Natural killer cell treated with Interleukin-12 subunit alpha and Interleukin-12 subunit beta and Interleukin-15 and Interleukin-18, amount 100 ng/mL, for 72 hours (primary cell): ENCODE data around the gene FAN1. TPM values are rescaled to one million over a fixed set of nuclear protein-coding genes. Genes with fewer than 3 reads are reported as not detected.
"Not testable (repeated sequence)": the region's sequence is repeated elsewhere in the genome, so short reads cannot be mapped to it uniquely, and the experiment has no call there.

Experiments used
- ATAC-seq, 2 donors: fragments of 150-1000 bp; cut with Tn5 transposase in 1 of 2; sonication (Bioruptor Pico), chemical (Tn5 transposase) in 1 of 2; 2 replicates each; pipeline ENCODE4 v1.10.0; 2021
- DNase-seq: peaks from one replicate; pipeline ENCODE4 v3.0.0; 2022; ENCODE audit warnings: low spot score
- H3K27ac Mint-ChIP-seq, 2 donors: 1 replicate in 1 of 2; 2 replicates in 1 of 2; pipeline ENCODE4 v1.8.0; 2022; ENCODE audit warnings: mixed read lengths in 2 of 2, mild to moderate bottlenecking in 1 of 2, moderate library complexity in 1 of 2
- H3K27me3 Mint-ChIP-seq, 2 donors: 1 replicate in 1 of 2; 2 replicates in 1 of 2; pipeline ENCODE4 v1.8.0; 2022; ENCODE audit warnings: mixed read lengths in 2 of 2
- H3K36me3 Mint-ChIP-seq: one replicate; pipeline ENCODE4 v1.8.0; 2022; ENCODE audit warnings: mixed read lengths
- H3K4me1 Mint-ChIP-seq, 2 donors: 1 replicate in 1 of 2; 2 replicates in 1 of 2; pipeline ENCODE4 v1.8.0; 2022; ENCODE audit warnings: low read depth in 2 of 2, mixed read lengths in 2 of 2, mild to moderate bottlenecking in 1 of 2
- H3K4me3 Mint-ChIP-seq: one replicate; pipeline ENCODE4 v1.8.0; 2022; ENCODE audit warnings: mixed read lengths
- H3K9me3 Mint-ChIP-seq: 2 replicates; pipeline ENCODE4 v1.8.0; 2022; ENCODE audit warnings: mixed read lengths
- total RNA-seq, 2 donors: library from RNA; stranded (reverse); gene quantifications; one replicate each; pipeline ENCODE4 v1.2.3, GENCODE V29; 2022

The FAN1 gene
- 10 to 100 TPM; 12.6 to 23.8 TPM for total RNA-seq

- peaks cover 11 to 19% of the 10 kb centered on the region in 2 donors for H3K4me1 Mint-ChIP-seq
- H3K27me3 Mint-ChIP-seq: no peaks in the 10 kb centered on the region
- ATAC-seq: peak; percentile 94 to 95
- H3K9me3 Mint-ChIP-seq: no peaks in the 10 kb centered on the region
- peak within 1 kb of the TSS; percentile 90 for H3K4me3 Mint-ChIP-seq
- peak within 1 kb of the TSS; percentile 28 to 85 for H3K27ac Mint-ChIP-seq
- peaks cover 7% of the 10 kb centered on the region for H3K36me3 Mint-ChIP-seq
- DNase-seq: peak; percentile 83
Measured at GRCh38 chr15:30903497-30904187, at the start of gene FAN1. Gene FAN1 (plus strand): TSS chr15:30903915. CDS start chr15:30904664, 749 bp downstream.

DNA sequence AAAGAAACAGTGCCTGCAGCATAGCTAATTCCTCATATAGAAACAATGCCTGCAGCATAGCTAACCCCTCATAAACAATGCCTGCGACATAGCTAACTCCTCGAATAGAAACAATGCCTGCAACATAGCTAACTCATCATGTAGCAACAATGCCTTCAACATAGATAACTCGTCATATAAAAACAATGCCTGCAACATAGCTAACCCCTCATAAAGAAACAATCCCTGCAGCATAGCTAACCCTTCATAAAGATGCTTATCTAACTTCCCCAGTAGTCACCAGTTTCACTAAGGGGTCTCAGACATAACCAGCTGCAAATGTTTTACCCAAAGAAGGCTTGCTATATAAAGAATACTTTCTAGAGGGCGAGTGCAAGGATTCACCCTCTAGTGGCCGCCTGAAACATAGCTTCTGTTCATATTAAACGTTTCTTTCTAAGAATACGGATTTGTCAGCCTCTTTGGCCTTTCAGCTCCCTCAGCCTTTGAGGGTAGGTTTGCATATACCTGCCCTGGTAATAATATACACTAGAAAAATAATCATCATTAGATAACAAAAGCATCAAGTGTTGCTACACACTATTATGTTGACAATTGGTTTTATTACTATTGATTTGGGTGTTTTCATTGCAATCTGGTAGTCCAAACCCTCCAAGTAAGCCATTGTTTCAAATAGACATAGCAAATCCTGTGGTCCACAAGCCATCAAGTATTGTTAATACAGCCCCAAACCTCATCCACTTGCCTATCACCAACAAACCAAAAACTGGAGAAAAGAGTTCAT, 44.4 kb upstream of the FAN1 start:
- no peaks in the 10 kb centered on the region for H3K27me3 Mint-ChIP-seq
- ATAC-seq: no peak
- H3K4me3 Mint-ChIP-seq: no peak overlapping the region
- DNase-seq: no peak
- H3K4me1 Mint-ChIP-seq: no peaks in the 10 kb centered on the region
- H3K36me3 Mint-ChIP-seq: no peaks in the 10 kb centered on the region
- no peak overlapping the region for H3K27ac Mint-ChIP-seq
- H3K9me3 Mint-ChIP-seq: no peaks in the 10 kb centered on the region

- Mint-ChIP-seq H3K36me3 (no peaks in the 10 kb centered on the region), H3K9me3 (no peaks in the 10 kb centered on the region), H3K27ac (no peak overlapping the region), H3K4me3 (no peak overlapping the region), H3K4me1 (no peaks in the 10 kb centered on the region), H3K27me3 (peaks cover 0 to 5% of the 10 kb centered on the region in 2 donors)
- ATAC-seq: no peak
- DNase-seq: no peak
Measured at GRCh38 chr15:30865257-30865656, 38.5 kb upstream of the FAN1 start.

- Mint-ChIP-seq H3K4me3 (no peak overlapping the region), H3K36me3 (no peaks in the 10 kb centered on the region), H3K9me3 (no peaks in the 10 kb centered on the region), H3K27me3 (peaks cover 0 to 5% of the 10 kb centered on the region in 2 donors), H3K27ac (no peak overlapping the region), H3K4me1 (no peaks in the 10 kb centered on the region)
- ATAC-seq (no peak), DNase-seq (no peak)
Measured at GRCh38 chr15:30870681-30871080, 33.0 kb upstream of the FAN1 start.

- Mint-ChIP-seq H3K27me3 (no peaks in the 10 kb centered on the region), H3K36me3 (no peaks in the 10 kb centered on the region), H3K4me3 (no peak overlapping the region), H3K4me1 (no peaks in the 10 kb centered on the region), H3K27ac (no peak overlapping the region), H3K9me3 (no peaks in the 10 kb centered on the region)
- DNase-seq (no peak), ATAC-seq (no peak)
Measured at GRCh38 chr15:30872341-30872748, 31.4 kb upstream of the FAN1 start.

- H3K27me3 Mint-ChIP-seq: peaks cover 2 to 10% of the 10 kb centered on the region in 2 donors
- no peak for ATAC-seq
- no peaks in the 10 kb centered on the region for H3K4me1 Mint-ChIP-seq
- no peak overlapping the region for H3K27ac Mint-ChIP-seq
- H3K4me3 Mint-ChIP-seq: no peak overlapping the region
- DNase-seq: no peak
- H3K36me3 Mint-ChIP-seq: no peaks in the 10 kb centered on the region
- no peaks in the 10 kb centered on the region for H3K9me3 Mint-ChIP-seq
Measured at GRCh38 chr15:30877070-30877469, 26.6 kb upstream of the FAN1 start.

DNA sequence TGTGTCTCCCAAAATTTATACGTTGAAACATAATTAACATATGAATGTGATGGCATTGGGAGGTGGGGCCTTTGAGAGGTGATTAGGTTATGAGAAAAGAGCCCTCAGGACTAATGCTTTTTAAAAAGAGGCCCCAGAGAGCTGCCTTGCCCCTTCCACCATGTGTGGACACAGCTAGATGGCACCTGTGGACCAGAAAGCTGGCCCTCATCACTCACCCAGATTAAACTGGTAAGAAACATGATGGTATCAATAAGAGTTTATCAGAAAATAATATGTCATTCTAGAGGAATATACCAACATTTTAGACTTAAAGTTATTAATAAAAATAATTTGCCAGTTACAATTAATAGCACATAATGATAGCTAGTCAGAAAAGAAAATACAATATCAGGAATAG, 25.2 kb upstream of the FAN1 start:
- DNase-seq: no peak
- peaks cover 2 to 10% of the 10 kb centered on the region in 2 donors for H3K27me3 Mint-ChIP-seq
- no peaks in the 10 kb centered on the region for H3K9me3 Mint-ChIP-seq
- H3K4me1 Mint-ChIP-seq: no peaks in the 10 kb centered on the region
- H3K36me3 Mint-ChIP-seq: no peaks in the 10 kb centered on the region
- no peak overlapping the region for H3K4me3 Mint-ChIP-seq
- no peak overlapping the region for H3K27ac Mint-ChIP-seq
- no peak for ATAC-seq

DNA sequence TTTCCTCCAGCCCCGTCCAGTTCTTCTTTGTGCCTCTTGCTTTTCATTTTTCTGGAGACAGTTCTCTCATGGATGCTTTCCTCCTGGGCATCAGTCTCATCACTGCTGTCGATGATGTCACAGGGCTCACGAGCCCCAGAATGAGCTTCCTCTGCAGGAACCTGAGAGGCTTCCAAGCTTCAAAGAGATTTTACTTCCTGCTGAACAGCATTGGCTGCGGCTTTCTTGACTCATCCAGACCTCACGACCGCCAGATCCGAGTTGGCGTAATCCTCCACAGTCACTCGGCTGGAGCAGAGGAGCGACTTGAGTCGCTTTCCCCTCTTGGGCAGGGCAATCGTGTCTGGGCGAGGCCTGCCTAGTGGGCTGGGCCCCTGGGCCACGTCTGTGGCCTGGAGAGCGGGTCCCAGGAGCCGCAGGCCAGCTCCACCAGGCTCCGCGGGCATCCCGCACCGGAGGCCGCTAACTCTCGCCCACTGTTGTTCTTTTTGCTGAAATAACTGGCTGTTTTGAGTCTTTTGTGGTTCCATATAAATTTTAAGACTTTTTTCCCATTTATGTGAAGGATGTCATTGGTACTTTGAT, 20.8 kb upstream of the FAN1 start:
- Mint-ChIP-seq H3K27ac (no peak overlapping the region), H3K4me1 (no peaks in the 10 kb centered on the region), H3K36me3 (no peaks in the 10 kb centered on the region), H3K4me3 (no peak overlapping the region), H3K9me3 (no peaks in the 10 kb centered on the region), H3K27me3 (peaks cover 2 to 10% of the 10 kb centered on the region in 2 donors)
- no peak for ATAC-seq
- DNase-seq: no peak

DNA sequence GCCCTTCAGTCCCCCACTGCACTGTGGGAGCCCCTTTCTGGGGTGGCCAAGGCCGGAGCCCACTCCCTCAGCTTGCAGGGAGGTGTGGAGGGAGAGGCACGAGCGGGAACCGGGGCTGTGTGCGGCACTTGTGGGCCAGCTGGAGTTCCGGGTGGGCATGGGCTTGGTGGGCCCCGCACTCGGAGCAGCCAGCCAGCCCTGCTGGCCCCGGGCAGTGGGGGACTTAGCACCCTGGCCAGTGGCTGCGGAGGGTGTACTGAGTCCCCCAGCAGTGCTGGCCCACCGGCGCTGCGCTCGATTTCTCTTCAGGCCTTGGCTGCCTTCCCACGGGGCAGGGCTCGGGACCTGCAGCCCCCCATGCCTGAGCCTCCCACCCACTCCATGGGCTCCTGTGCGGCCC, 20.0 kb upstream of the FAN1 start:
- not testable (repeated sequence) for ATAC-seq, DNase-seq, H3K4me1 Mint-ChIP-seq, H3K36me3 Mint-ChIP-seq, H3K4me3 Mint-ChIP-seq, H3K27ac Mint-ChIP-seq, H3K27me3 Mint-ChIP-seq, H3K9me3 Mint-ChIP-seq

- H3K27ac Mint-ChIP-seq: no peak overlapping the region
- ATAC-seq: no peak
- H3K27me3 Mint-ChIP-seq: peaks cover 2 to 10% of the 10 kb centered on the region in 2 donors
- H3K36me3 Mint-ChIP-seq: no peaks in the 10 kb centered on the region
- no peak overlapping the region for H3K4me3 Mint-ChIP-seq
- no peaks in the 10 kb centered on the region for H3K9me3 Mint-ChIP-seq
- H3K4me1 Mint-ChIP-seq: no peaks in the 10 kb centered on the region
- no peak for DNase-seq
Measured at GRCh38 chr15:30885814-30886213, 17.9 kb upstream of the FAN1 start.

GRCh38 chr15:30889196-30889595, 14.5 kb upstream of the FAN1 start:
- no peak for DNase-seq
- Mint-ChIP-seq H3K9me3 (no peaks in the 10 kb centered on the region), H3K27ac (no peak overlapping the region), H3K36me3 (no peaks in the 10 kb centered on the region), H3K4me3 (no peak overlapping the region), H3K27me3 (no peaks in the 10 kb centered on the region), H3K4me1 (no peaks in the 10 kb centered on the region)
- no peak for ATAC-seq

GRCh38 chr15:30895461-30896210, 8.1 kb upstream of the FAN1 start:
- H3K9me3 Mint-ChIP-seq: no peaks in the 10 kb centered on the region
- H3K4me1 Mint-ChIP-seq: no peaks in the 10 kb centered on the region
- H3K4me3 Mint-ChIP-seq: no peak overlapping the region
- ATAC-seq (no peak), DNase-seq (no peak)
- H3K36me3 Mint-ChIP-seq: no peaks in the 10 kb centered on the region
- no peak overlapping the region for H3K27ac Mint-ChIP-seq
- H3K27me3 Mint-ChIP-seq: no peaks in the 10 kb centered on the region

DNA sequence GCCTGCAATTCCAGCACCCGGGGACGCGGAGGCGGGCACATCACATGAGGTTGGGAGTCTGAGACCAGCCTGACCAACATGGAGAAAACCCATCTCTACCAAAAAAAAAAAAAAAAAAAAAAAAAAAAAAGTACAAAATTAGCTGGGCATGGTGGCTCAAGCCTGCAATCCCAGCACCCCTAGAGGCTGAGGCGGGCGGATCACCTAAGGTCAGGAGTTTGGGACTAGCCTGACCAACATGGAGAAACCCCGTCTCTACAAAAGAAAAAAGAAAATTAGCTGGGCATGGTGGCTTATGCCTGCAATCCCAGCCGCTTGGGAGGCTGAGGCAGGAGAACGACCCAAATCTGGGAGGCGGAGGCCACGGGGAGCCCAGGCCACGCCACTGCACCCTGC, 7.5 kb upstream of the FAN1 start:
- Mint-ChIP-seq H3K36me3 (no peaks in the 10 kb centered on the region), H3K4me1 (no peaks in the 10 kb centered on the region), H3K4me3 (no peak overlapping the region), H3K9me3 (no peaks in the 10 kb centered on the region), H3K27ac (no peak overlapping the region), H3K27me3 (no peaks in the 10 kb centered on the region)
- ATAC-seq: no peak
- DNase-seq: no peak

DNA sequence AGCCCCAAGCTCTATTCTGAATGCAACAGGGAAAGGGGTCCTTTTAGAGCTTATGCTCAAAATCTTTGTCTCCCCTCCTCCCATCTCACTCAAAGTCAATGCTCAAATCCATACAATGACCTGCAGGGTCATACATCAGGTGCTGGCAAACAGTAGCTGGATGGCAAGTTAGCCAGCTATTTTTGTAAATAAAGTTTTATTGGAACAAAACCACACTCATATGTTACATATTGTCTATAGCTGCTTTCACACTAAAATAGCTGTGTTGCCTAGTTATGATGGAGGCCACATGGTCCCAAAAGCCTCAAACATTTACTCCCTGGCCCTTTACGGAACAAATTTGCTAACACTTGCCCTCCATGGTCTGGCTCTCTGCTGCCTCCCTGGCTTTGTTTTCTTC, 1.8 kb upstream of the FAN1 start:
- no peaks in the 10 kb centered on the region for H3K27me3 Mint-ChIP-seq
- peaks cover 7% of the 10 kb centered on the region for H3K36me3 Mint-ChIP-seq
- DNase-seq (no peak), ATAC-seq (no peak)
- H3K27ac Mint-ChIP-seq: no peak overlapping the region
- H3K9me3 Mint-ChIP-seq: no peaks in the 10 kb centered on the region
- peaks cover 11 to 19% of the 10 kb centered on the region in 2 donors for H3K4me1 Mint-ChIP-seq
- H3K4me3 Mint-ChIP-seq: no peak overlapping the region
